ENCODE results near the gene LUZP1. TPM values are rescaled to one million over a fixed set of nuclear protein-coding genes. Genes with fewer than 3 reads are reported as not detected.

LUZP1 gene
- total RNA-seq, 1 donor from 2014 or later, result 18.0 TPM

GRCh38 chr1:23057301-23057700 is 111.4 kb downstream of the LUZP1 start:
- Histone ChIP-seq H3K27ac (no peak overlapping the region), H3K4me1 (no peaks in the 10 kb centered on the region), H3K9me3 (no peaks in the 10 kb centered on the region), H3K27me3 (no peaks in the 10 kb centered on the region), H3K36me3 (peaks cover 31 to 65% of the 10 kb centered on the region in 2 donors), H3K4me3 (no peak overlapping the region)
- intact Hi-C loops (cut with DNase I), result no loop called here
- TF ChIP-seq, protein P1, sequence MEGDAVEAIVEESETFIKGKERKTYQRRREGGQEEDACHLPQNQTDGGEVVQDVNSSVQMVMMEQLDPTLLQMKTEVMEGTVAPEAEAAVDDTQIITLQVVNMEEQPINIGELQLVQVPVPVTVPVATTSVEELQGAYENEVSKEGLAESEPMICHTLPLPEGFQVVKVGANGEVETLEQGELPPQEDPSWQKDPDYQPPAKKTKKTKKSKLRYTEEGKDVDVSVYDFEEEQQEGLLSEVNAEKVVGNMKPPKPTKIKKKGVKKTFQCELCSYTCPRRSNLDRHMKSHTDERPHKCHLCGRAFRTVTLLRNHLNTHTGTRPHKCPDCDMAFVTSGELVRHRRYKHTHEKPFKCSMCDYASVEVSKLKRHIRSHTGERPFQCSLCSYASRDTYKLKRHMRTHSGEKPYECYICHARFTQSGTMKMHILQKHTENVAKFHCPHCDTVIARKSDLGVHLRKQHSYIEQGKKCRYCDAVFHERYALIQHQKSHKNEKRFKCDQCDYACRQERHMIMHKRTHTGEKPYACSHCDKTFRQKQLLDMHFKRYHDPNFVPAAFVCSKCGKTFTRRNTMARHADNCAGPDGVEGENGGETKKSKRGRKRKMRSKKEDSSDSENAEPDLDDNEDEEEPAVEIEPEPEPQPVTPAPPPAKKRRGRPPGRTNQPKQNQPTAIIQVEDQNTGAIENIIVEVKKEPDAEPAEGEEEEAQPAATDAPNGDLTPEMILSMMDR (IDR thresholded peaks at IDR 0.05), result no peak
- DNase-seq (ENCODE audit: low spot score in 2 of 2), result no peak

DNA sequence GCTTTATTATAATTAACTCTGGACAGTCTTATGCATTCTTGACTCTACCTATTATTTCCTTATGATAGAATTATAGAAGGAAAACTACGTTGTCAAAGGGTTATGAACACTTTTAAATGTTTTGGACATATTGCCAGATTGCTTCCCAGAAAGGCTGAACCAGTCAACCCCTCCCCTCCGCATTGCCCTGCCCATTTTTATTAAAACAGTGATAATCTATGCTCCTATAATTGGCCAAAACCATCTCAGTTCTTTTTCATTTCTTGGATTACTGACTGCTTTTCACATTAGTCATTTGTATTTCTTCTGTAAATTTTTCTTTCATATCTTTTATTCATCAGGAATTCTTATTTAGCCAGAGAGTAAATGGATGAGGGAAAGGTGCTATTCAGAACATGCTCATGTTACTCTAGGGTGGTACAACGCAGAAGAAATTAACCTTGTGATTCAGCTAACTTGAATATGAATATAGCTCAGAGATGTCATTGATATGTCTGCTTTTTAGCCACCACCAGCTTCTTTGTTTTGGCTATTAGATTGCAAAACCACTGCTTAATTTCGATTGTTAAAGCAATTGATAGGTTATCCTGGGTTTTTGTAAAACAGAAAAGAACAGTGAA is 117.3 kb downstream of the LUZP1 start:
- H3K27me3 ChIP-seq, result no peaks in the 10 kb centered on the region
- DNase-seq (ENCODE audit: low spot score in 2 of 2), result no peak
- TF ChIP-seq, protein P1 (IDR thresholded peaks at IDR 0.05), result no peak
- H3K36me3 ChIP-seq, result peaks cover 8 to 19% of the 10 kb centered on the region in 2 donors
- H3K27ac ChIP-seq, result no peak overlapping the region
- H3K9me3 ChIP-seq, result no peaks in the 10 kb centered on the region
- no peak overlapping the region for H3K4me3 ChIP-seq
- intact Hi-C loops (cut with DNase I), result no loop called here
- no peaks in the 10 kb centered on the region for H3K4me1 ChIP-seq

GRCh38 chr1:23050201-23050600 is 118.5 kb downstream of the LUZP1 start:
- Histone ChIP-seq H3K27ac (no peak overlapping the region), H3K4me3 (no peak overlapping the region), H3K36me3 (peaks cover 8 to 10% of the 10 kb centered on the region in 2 donors), H3K27me3 (no peaks in the 10 kb centered on the region), H3K4me1 (no peaks in the 10 kb centered on the region), H3K9me3 (no peaks in the 10 kb centered on the region)
- intact Hi-C loops (cut with DNase I), result no loop called here
- no peak for DNase-seq (ENCODE audit: low spot score in 2 of 2)
- TF ChIP-seq, protein P1 (IDR thresholded peaks at IDR 0.05), result no peak

GRCh38 chr1:23044035-23044434 is 124.6 kb downstream of the LUZP1 start:
- H3K27ac ChIP-seq, result no peak overlapping the region
- no peaks in the 10 kb centered on the region for H3K27me3 ChIP-seq
- H3K4me1 ChIP-seq, result no peaks in the 10 kb centered on the region
- DNase-seq (ENCODE audit: low spot score in 2 of 2), result no peak
- no peaks in the 10 kb centered on the region for H3K36me3 ChIP-seq
- intact Hi-C loops (cut with DNase I), result no loop called here
- TF ChIP-seq, protein P1 (IDR thresholded peaks at IDR 0.05), result no peak
- no peaks in the 10 kb centered on the region for H3K9me3 ChIP-seq
- H3K4me3 ChIP-seq, result no peak overlapping the region

- no peaks in the 10 kb centered on the region for H3K9me3 ChIP-seq
- TF ChIP-seq, protein P1 (IDR thresholded peaks at IDR 0.05), result no peak
- no peak overlapping the region for H3K27ac ChIP-seq
- no peaks in the 10 kb centered on the region for H3K27me3 ChIP-seq
- intact Hi-C loops (cut with DNase I), result no loop called here
- no peak for DNase-seq (ENCODE audit: low spot score in 2 of 2)
- no peaks in the 10 kb centered on the region for H3K36me3 ChIP-seq
- no peaks in the 10 kb centered on the region for H3K4me1 ChIP-seq
- no peak overlapping the region for H3K4me3 ChIP-seq
Observed at GRCh38 chr1:23040509-23040908, 128.1 kb downstream of the LUZP1 start.

All from ascending aorta (tissue), 2 donors.